ENCODE results near the gene DPF3.

The DPF3 gene

GRCh38 chr14:72893636-72894322 lies at the start of gene DPF3:
Gene DPF3, minus strand, starts transcription at chr14:72894101. Its CDS starts 13 bp downstream, at chr14:72894088.
- TF ChIP-seq HDGF (IDR thresholded peaks at IDR 0.05; ENCODE audit: borderline replicate concordance) (0 out of 2 replicates have a peak, but pooled peaks have one; percentile 19), NFRKB (IDR thresholded peaks at IDR 0.05) (no peak)
- TF ChIP-seq, protein P1, sequence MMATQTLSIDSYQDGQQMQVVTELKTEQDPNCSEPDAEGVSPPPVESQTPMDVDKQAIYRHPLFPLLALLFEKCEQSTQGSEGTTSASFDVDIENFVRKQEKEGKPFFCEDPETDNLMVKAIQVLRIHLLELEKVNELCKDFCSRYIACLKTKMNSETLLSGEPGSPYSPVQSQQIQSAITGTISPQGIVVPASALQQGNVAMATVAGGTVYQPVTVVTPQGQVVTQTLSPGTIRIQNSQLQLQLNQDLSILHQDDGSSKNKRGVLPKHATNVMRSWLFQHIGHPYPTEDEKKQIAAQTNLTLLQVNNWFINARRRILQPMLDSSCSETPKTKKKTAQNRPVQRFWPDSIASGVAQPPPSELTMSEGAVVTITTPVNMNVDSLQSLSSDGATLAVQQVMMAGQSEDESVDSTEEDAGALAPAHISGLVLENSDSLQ (IDR thresholded peaks at IDR 0.05) = peak; percentile 84
- peak; percentile 94 for DNase-seq (ENCODE audit: extremely low spot score)
- ChIA-PET CTCF (interaction anchor here (1.8 to 2.3 kb wide), 3 partner anchors 11 to 380 kb away, joined by 7 to 10 read pairs (median 8); no protein-coding TSS in a partner anchor), POLR2A (interaction anchor here (0.9 kb wide), 2 partner anchors 10 to 382 kb away, joined by 3 read pairs; no protein-coding TSS in a partner anchor)

DNA sequence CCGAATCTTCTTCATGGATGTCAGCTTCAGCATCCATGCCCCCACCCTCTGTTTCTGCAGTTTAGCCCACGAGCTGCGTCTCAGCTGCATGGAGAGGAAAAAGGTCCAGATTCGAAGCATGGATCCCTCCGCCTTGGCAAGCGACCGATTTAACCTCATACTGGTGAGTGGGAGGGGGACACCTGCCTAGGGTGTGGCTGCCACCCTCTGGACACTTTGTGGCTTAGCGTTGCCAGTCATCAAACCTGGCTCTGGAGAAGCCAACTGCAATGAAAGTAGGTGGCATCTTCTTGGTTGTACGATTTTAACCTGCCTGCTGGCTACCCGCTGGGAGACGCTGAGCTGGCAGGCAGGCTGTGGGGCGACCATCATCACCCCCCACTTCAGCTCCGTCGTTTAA lies 49.0 kb upstream of the DPF3 start:
- no peak for DNase-seq (ENCODE audit: extremely low spot score)
- TF ChIP-seq CTBP1 (IDR thresholded peaks at IDR 0.05; ENCODE audit: borderline replicate concordance) (no peak), FOXK2 (IDR thresholded peaks at IDR 0.05) (no peak), SUZ12 (IDR thresholded peaks at IDR 0.05) (no peak), SP1 (IDR thresholded peaks at IDR 0.05) (no peak), ELF4 (IDR thresholded peaks at IDR 0.05) (no peak), BHLHE40 (IDR thresholded peaks at IDR 0.05; ENCODE audit: borderline replicate concordance) (no peak), FOXA1 (IDR thresholded peaks at IDR 0.05) (no peak), L3MBTL2 (conservative IDR thresholded peaks at IDR 0.05) (no peak), HDGF (IDR thresholded peaks at IDR 0.05; ENCODE audit: borderline replicate concordance) (no peak), LEF1 (IDR thresholded peaks at IDR 0.05; ENCODE audit: borderline replicate concordance) (no peak), FOXM1 (IDR thresholded peaks at IDR 0.05; ENCODE audit: borderline replicate concordance) (no peak)
- TF ChIP-seq, protein P1 (IDR thresholded peaks at IDR 0.05) = no peak
- ChIA-PET POLR2A (no interaction called here), CTCF (interaction anchor here (0.8 kb wide), 1 partner anchor 429 kb away, joined by 4 read pairs; no protein-coding TSS in a partner anchor)

DNA sequence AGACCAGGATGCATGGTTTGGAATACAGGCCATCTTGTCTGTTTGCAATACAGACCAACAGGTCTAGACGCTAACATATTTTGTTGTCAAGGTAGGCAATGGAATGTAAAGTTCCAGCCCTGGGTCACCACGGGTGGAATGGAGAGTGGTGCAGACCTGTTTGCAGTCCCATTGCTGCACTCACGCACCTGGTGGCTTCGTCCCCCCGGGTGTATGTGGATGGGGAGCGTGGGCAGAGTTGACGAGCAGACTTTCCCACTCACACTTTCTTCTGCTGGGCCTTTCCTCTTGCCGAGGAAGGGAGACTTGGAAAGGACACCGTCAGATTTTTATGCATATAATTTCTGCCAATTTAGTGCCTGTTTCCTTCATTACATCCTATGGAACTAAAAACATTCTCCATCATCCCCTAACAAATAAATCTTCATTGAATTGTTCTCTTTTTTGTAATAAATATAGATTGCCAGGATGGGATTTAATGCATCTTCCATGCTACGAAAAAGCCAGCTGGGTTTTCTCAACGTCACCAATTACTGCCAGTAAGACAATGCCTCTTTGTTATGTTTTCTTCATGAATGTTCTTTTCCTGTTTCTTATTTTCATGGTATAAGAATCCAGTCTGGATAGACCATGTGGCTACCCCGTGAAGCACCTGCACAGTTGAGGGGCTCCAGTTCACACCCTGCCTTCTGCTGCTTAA lies 47.5 kb upstream of the DPF3 start:
- ChIA-PET POLR2A (no interaction called here), CTCF (no interaction called here)
- TF ChIP-seq BHLHE40 (IDR thresholded peaks at IDR 0.05; ENCODE audit: borderline replicate concordance) (no peak), ELF4 (IDR thresholded peaks at IDR 0.05) (no peak), ARNT (IDR thresholded peaks at IDR 0.05) (no peak), SP1 (IDR thresholded peaks at IDR 0.05) (no peak), SUZ12 (IDR thresholded peaks at IDR 0.05) (no peak), FOXM1 (IDR thresholded peaks at IDR 0.05; ENCODE audit: borderline replicate concordance) (no peak), L3MBTL2 (conservative IDR thresholded peaks at IDR 0.05) (no peak), HDGF (IDR thresholded peaks at IDR 0.05; ENCODE audit: borderline replicate concordance) (no peak), TARDBP (IDR thresholded peaks at IDR 0.05) (no peak), CTBP1 (IDR thresholded peaks at IDR 0.05; ENCODE audit: borderline replicate concordance) (no peak), FOXK2 (IDR thresholded peaks at IDR 0.05) (no peak), NFRKB (IDR thresholded peaks at IDR 0.05) (no peak)
- no peak for DNase-seq (ENCODE audit: extremely low spot score)

DNA sequence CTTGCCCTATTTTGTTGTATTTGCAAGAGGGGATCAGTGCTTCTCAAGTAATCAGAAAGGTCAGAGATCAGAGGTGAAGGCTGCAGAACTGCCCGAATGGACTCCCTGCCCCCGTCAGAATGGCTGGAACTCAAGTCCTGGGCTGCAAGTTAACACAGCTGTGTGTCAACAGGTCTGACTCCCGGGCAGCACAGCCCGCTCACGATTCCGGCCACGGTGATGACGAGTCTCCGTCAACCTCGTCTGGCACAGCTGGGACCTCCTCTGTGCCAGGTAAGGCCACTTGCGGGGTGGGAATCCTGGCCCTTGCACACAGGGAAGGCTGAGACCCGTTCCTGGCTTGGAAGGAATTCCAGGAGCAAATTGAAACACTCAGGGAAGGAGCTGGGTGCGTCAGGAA lies 45.7 kb upstream of the DPF3 start:
- ChIA-PET POLR2A (interaction anchor here (0.8 kb wide), 1 partner anchor 30 kb away, joined by 4 read pairs; no protein-coding TSS in a partner anchor), CTCF (interaction anchor here (1.0 to 2.1 kb wide), 2 partner anchors 9 to 11 kb away, joined by 3 to 12 read pairs; no protein-coding TSS in a partner anchor)
- DNase-seq (ENCODE audit: extremely low spot score) = no peak
- TF ChIP-seq HDGF (IDR thresholded peaks at IDR 0.05; ENCODE audit: borderline replicate concordance) = no peak
- TF ChIP-seq SP1 (IDR thresholded peaks at IDR 0.05) = no peak
- no peak for TF ChIP-seq ZNF384 (IDR thresholded peaks at IDR 0.05)
- no peak for TF ChIP-seq FOXM1 (IDR thresholded peaks at IDR 0.05; ENCODE audit: borderline replicate concordance)
- no peak for TF ChIP-seq TARDBP (IDR thresholded peaks at IDR 0.05)
- TF ChIP-seq LEF1 (IDR thresholded peaks at IDR 0.05; ENCODE audit: borderline replicate concordance) = no peak
- no peak for TF ChIP-seq FOXA1 (IDR thresholded peaks at IDR 0.05)
- no peak for TF ChIP-seq CTBP1 (IDR thresholded peaks at IDR 0.05; ENCODE audit: borderline replicate concordance)
- TF ChIP-seq FOXK2 (IDR thresholded peaks at IDR 0.05) = no peak
- no peak for TF ChIP-seq ELF4 (IDR thresholded peaks at IDR 0.05)
- TF ChIP-seq BHLHE40 (IDR thresholded peaks at IDR 0.05; ENCODE audit: borderline replicate concordance) = no peak
- TF ChIP-seq NFRKB (IDR thresholded peaks at IDR 0.05) = no peak
- TF ChIP-seq L3MBTL2 (conservative IDR thresholded peaks at IDR 0.05) = no peak
- TF ChIP-seq, protein P1 (IDR thresholded peaks at IDR 0.05) = no peak
- no peak for TF ChIP-seq SUZ12 (IDR thresholded peaks at IDR 0.05)
- TF ChIP-seq ARNT (IDR thresholded peaks at IDR 0.05) = no peak

- POLR2A ChIA-PET = no interaction called here
- no peak for DNase-seq (ENCODE audit: extremely low spot score)
- CTCF ChIA-PET = no interaction called here
- TF ChIP-seq ARNT (IDR thresholded peaks at IDR 0.05) (no peak), FOXK2 (IDR thresholded peaks at IDR 0.05) (no peak), NFRKB (IDR thresholded peaks at IDR 0.05) (no peak), L3MBTL2 (conservative IDR thresholded peaks at IDR 0.05) (no peak), FOXM1 (IDR thresholded peaks at IDR 0.05; ENCODE audit: borderline replicate concordance) (no peak), TARDBP (IDR thresholded peaks at IDR 0.05) (no peak), HDGF (IDR thresholded peaks at IDR 0.05; ENCODE audit: borderline replicate concordance) (no peak), BHLHE40 (IDR thresholded peaks at IDR 0.05; ENCODE audit: borderline replicate concordance) (no peak), LEF1 (IDR thresholded peaks at IDR 0.05; ENCODE audit: borderline replicate concordance) (no peak)
- TF ChIP-seq, protein P1 (IDR thresholded peaks at IDR 0.05) = no peak
Measured at GRCh38 chr14:72932893-72933292, 39.0 kb upstream of the DPF3 start.

Measured in HEK293T (cell line).